Mesendoderm (in vitro differentiated cells): ENCODE measurements around the gene MEX3A.

ENCODE experiments used
- DNase-seq: peaks from one replicate; pipeline ENCODE4 v3.0.0; 2013
- H2AK5ac ChIP-seq: 2 replicates; pipeline ENCODE4 v1.6.1; 2013; ENCODE audit warnings: low read length, inconsistent platforms
- H2BK120ac ChIP-seq: 2 replicates; pipeline ENCODE4 v1.6.1; 2013; ENCODE audit warnings: low read depth, mild to moderate bottlenecking, low read length, moderate library complexity, mixed read lengths
- H2BK15ac ChIP-seq: replicated peaks from 2 replicates; pipeline ENCODE4 v1.6.1; 2013; ENCODE audit warnings: low read depth, mild to moderate bottlenecking, moderate library complexity
- H2BK5ac ChIP-seq: 2 replicates; pipeline ENCODE4 v1.6.1; 2013; ENCODE audit warnings: low read length, inconsistent platforms
- H3K18ac ChIP-seq: 2 replicates; pipeline ENCODE4 v1.6.1; 2013; ENCODE audit warnings: mild to moderate bottlenecking, low read length, mixed read lengths
- H3K23ac ChIP-seq: one replicate; pipeline ENCODE4 v1.6.1; 2013; ENCODE audit warnings: low read length
- H3K27ac ChIP-seq: 2 replicates; pipeline ENCODE4 v1.5.1; 2013; ENCODE audit warnings: low read depth, mild to moderate bottlenecking, inconsistent platforms, low read length, moderate library complexity
- H3K27me3 ChIP-seq: 2 replicates; pipeline ENCODE4 v1.6.1; 2013; ENCODE audit warnings: low read length, control low read depth, mild to moderate bottlenecking, inconsistent platforms; ENCODE audit not compliant: insufficient read depth, poor library complexity
- H3K36me3 ChIP-seq: 2 replicates; pipeline ENCODE4 v1.6.1; 2013; ENCODE audit warnings: low read length, inconsistent platforms; ENCODE audit not compliant: control insufficient read depth, insufficient read depth
- H3K4ac ChIP-seq: one replicate; pipeline ENCODE4 v1.6.1; 2013; ENCODE audit warnings: low read depth, mild to moderate bottlenecking, low read length, moderate library complexity
- H3K4me1 ChIP-seq: 2 replicates; pipeline ENCODE4 v1.6.1; 2013; ENCODE audit warnings: low read depth, low read length, inconsistent platforms; ENCODE audit not compliant: control insufficient read depth
- H3K4me2 ChIP-seq: 2 replicates; pipeline ENCODE4 v1.6.1; 2013; ENCODE audit warnings: low read length
- H3K4me3 ChIP-seq: 2 replicates; pipeline ENCODE4 v1.5.1; 2013; ENCODE audit warnings: mild to moderate bottlenecking, low read length
- H3K56ac ChIP-seq: one replicate; pipeline ENCODE4 v1.6.1; 2013; ENCODE audit warnings: low read length
- H3K79me1 ChIP-seq: 2 replicates; pipeline ENCODE4 v1.6.1; 2013; ENCODE audit warnings: low read length, inconsistent platforms
- H3K79me2 ChIP-seq: 2 replicates; pipeline ENCODE4 v1.6.1; 2013; ENCODE audit warnings: mild to moderate bottlenecking, low read length; ENCODE audit not compliant: control insufficient read depth, insufficient read depth
- H3K9ac ChIP-seq: 2 replicates; pipeline ENCODE4 v1.6.1; 2013; ENCODE audit warnings: low read length, inconsistent platforms
- H4K5ac ChIP-seq: one replicate; pipeline ENCODE4 v1.6.1; 2013; ENCODE audit warnings: low read length
- H4K8ac ChIP-seq: one replicate; pipeline ENCODE4 v1.6.1; 2013; ENCODE audit warnings: low read depth, mild to moderate bottlenecking, control low read depth, low read length, moderate library complexity
- WGBS: extraction: QIAGEN DNeasy Blood & Tissue Kit; methylation state at CpG from one replicate; pipeline ENCODE4 v1.1.7; 2013; ENCODE audit warnings: low lambda C conversion rate, missing lambda C conversion rate; ENCODE audit not compliant: insufficient coverage; ENCODE audit errors: extremely low coverage; 5-methylcytosine and 5-hydroxymethylcytosine counted together

The MEX3A gene

GRCh38 chr1:156062189-156062588 lies 20.1 kb downstream of the MEX3A start:
- H3K4me3 ChIP-seq, result no peak overlapping the region
- WGBS, result no CpG with 5 or more reads among the region's 3 CpGs
- no peaks in the 10 kb centered on the region for H3K36me3 ChIP-seq

GRCh38 chr1:156060937-156061636 lies 21.2 kb downstream of the MEX3A start, which contains the start of gene RAB25:
Gene RAB25 (plus strand): TSS chr1:156061160. CDS start chr1:156061401, 241 bp downstream.
- H4K5ac ChIP-seq, result no peak within 1 kb of the TSS
- peak within 1 kb of the TSS; percentile 76 for H2BK15ac ChIP-seq
- H4K8ac ChIP-seq, result no peak within 1 kb of the TSS
- H3K4ac ChIP-seq, result peak within 1 kb of the TSS; percentile 58
- H3K23ac ChIP-seq, result peak within 1 kb of the TSS; percentile 94
- H3K27me3 ChIP-seq, result no peaks in the 10 kb centered on the region
- H3K4me3 ChIP-seq, result peak within 1 kb of the TSS; percentile 2
- WGBS, result no CpG with 5 or more reads among the region's 11 CpGs
- H2BK120ac ChIP-seq, result no peak within 1 kb of the TSS
- DNase-seq, result peak; percentile 93
- peak within 1 kb of the TSS; percentile 65 for H3K4me2 ChIP-seq
- peak within 1 kb of the TSS; percentile 86 for H3K56ac ChIP-seq
- H3K4me1 ChIP-seq, result peaks cover 5% of the 10 kb centered on the region
- peak within 1 kb of the TSS; percentile 87 for H2BK5ac ChIP-seq
- H2AK5ac ChIP-seq, result no peak within 1 kb of the TSS
- H3K36me3 ChIP-seq, result no peaks in the 10 kb centered on the region
- H3K79me2 ChIP-seq, result peaks cover 3% of the 10 kb centered on the region
- peak within 1 kb of the TSS; percentile 64 for H3K18ac ChIP-seq
- no peaks in the 10 kb centered on the region for H3K79me1 ChIP-seq
- H3K9ac ChIP-seq, result peak within 1 kb of the TSS; percentile 68
- H3K27ac ChIP-seq, result peak within 1 kb of the TSS; percentile 76

More at GRCh38 chr1:156062189-156062588, 20.1 kb downstream of the MEX3A start:
- Histone ChIP-seq H4K5ac (no peak overlapping the region), H3K27me3 (no peaks in the 10 kb centered on the region), H3K27ac (peak overlapping the region; percentile 22), H3K79me1 (peaks cover under 1% of the 10 kb centered on the region), H4K8ac (no peak overlapping the region), H2BK5ac (peak overlapping the region; percentile 43), H3K4me2 (no peak overlapping the region), H2AK5ac (peak overlapping the region; percentile 75), H2BK120ac (no peak overlapping the region), H3K56ac (peak overlapping the region; percentile 73), H3K4me1 (peaks cover 5% of the 10 kb centered on the region), H3K23ac (peak overlapping the region; percentile 56), H2BK15ac (peak overlapping the region; percentile 76), H3K79me2 (peaks cover 3% of the 10 kb centered on the region), H3K4ac (no peak overlapping the region), H3K9ac (peak overlapping the region; percentile 3), H3K18ac (peak overlapping the region; percentile 64)
- no peak for DNase-seq

- H3K4me3 ChIP-seq, result no peak overlapping the region
- H4K5ac ChIP-seq, result no peak overlapping the region
- no peak overlapping the region for H2BK15ac ChIP-seq
- H4K8ac ChIP-seq, result no peak overlapping the region
- peaks cover 10% of the 10 kb centered on the region for H3K79me1 ChIP-seq
- no peak overlapping the region for H2BK5ac ChIP-seq
- H3K23ac ChIP-seq, result no peak overlapping the region
- no peak overlapping the region for H3K9ac ChIP-seq
- H3K27me3 ChIP-seq, result no peaks in the 10 kb centered on the region
- peaks cover 16% of the 10 kb centered on the region for H3K79me2 ChIP-seq
- H3K18ac ChIP-seq, result no peak overlapping the region
- no peaks in the 10 kb centered on the region for H3K36me3 ChIP-seq
- H3K4me2 ChIP-seq, result no peak overlapping the region
- DNase-seq, result no peak
- peaks cover 4% of the 10 kb centered on the region for H3K4me1 ChIP-seq
- no peak overlapping the region for H2BK120ac ChIP-seq
- no peak overlapping the region for H3K4ac ChIP-seq
- no peak overlapping the region for H3K56ac ChIP-seq
- WGBS, result no CpG with 5 or more reads among the region's 1 CpG
- H3K27ac ChIP-seq, result no peak overlapping the region
- H2AK5ac ChIP-seq, result no peak overlapping the region
These were observed 25.9 kb downstream of the MEX3A start for GRCh38 chr1:156056326-156056849.

- no peak overlapping the region for H2BK120ac ChIP-seq
- H3K56ac ChIP-seq, result peak overlapping the region; percentile 100
- H3K4ac ChIP-seq, result peak overlapping the region; percentile 18
- peaks cover 12% of the 10 kb centered on the region for H3K79me1 ChIP-seq
- peak overlapping the region; percentile 97 for H3K9ac ChIP-seq
- no peak overlapping the region for H4K8ac ChIP-seq
- H3K18ac ChIP-seq, result no peak overlapping the region
- peak overlapping the region; percentile 100 for H3K4me2 ChIP-seq
- H2AK5ac ChIP-seq, result peak overlapping the region; percentile 88
- no peak overlapping the region for H2BK15ac ChIP-seq
- H3K36me3 ChIP-seq, result no peaks in the 10 kb centered on the region
- no peak for DNase-seq
- H3K79me2 ChIP-seq, result peaks cover 16% of the 10 kb centered on the region
- H3K4me3 ChIP-seq, result peak overlapping the region; percentile 61
- H3K27me3 ChIP-seq, result no peaks in the 10 kb centered on the region
- no peak overlapping the region for H4K5ac ChIP-seq
- no CpG with 5 or more reads among the region's 17 CpGs for WGBS
- H3K27ac ChIP-seq, result peak overlapping the region; percentile 18
- H2BK5ac ChIP-seq, result no peak overlapping the region
- peaks cover 4% of the 10 kb centered on the region for H3K4me1 ChIP-seq
- H3K23ac ChIP-seq, result peak overlapping the region; percentile 1
These were observed 26.8 kb downstream of the MEX3A start for GRCh38 chr1:156055281-156056048.

GRCh38 chr1:156054500-156055280 lies 27.6 kb downstream of the MEX3A start, which contains the start of gene LAMTOR2:
Gene LAMTOR2 (plus strand): TSS chr1:156054782. CDS start chr1:156054890, 108 bp downstream.
- no CpG with 5 or more reads among the region's 53 CpGs for WGBS
- peak within 1 kb of the TSS; percentile 61 for H3K4me3 ChIP-seq
- no peaks in the 10 kb centered on the region for H3K36me3 ChIP-seq

More at GRCh38 chr1:156054500-156055280, 27.6 kb downstream of the MEX3A start, which contains the start of gene LAMTOR2:
- Histone ChIP-seq H2BK120ac (peak within 1 kb of the TSS; percentile 48), H3K18ac (peak within 1 kb of the TSS; percentile 98), H4K8ac (peak within 1 kb of the TSS; percentile 0), H2AK5ac (peak within 1 kb of the TSS; percentile 88), H4K5ac (no peak within 1 kb of the TSS), H3K9ac (peak within 1 kb of the TSS; percentile 97), H2BK15ac (no peak within 1 kb of the TSS), H3K27ac (peak within 1 kb of the TSS; percentile 90), H3K56ac (peak within 1 kb of the TSS; percentile 100), H3K23ac (peak within 1 kb of the TSS; percentile 1), H3K79me1 (peaks cover 12% of the 10 kb centered on the region), H3K4ac (peak within 1 kb of the TSS; percentile 85), H3K79me2 (peaks cover 16% of the 10 kb centered on the region), H3K4me2 (peak within 1 kb of the TSS; percentile 100), H3K4me1 (peaks cover 4% of the 10 kb centered on the region), H2BK5ac (peak within 1 kb of the TSS; percentile 94), H3K27me3 (no peaks in the 10 kb centered on the region)
- peak; percentile 99 for DNase-seq
